Suprapubic skin (tissue), 4 donors: ENCODE results near the gene RGS7. TPM values are rescaled to one million over a fixed set of nuclear protein-coding genes. Genes with fewer than 3 reads are reported as not detected.

Experiments used
- DNase-seq, 2 donors: peaks; one replicate each; pipeline ENCODE4 v3.0.0-alpha.2; 2019; ENCODE audit warnings: low spot score in 2 of 2
- H3K27ac ChIP-seq: fragments of 200-600 bp; sonication (generic); one replicate; pipeline ENCODE4 v1.5.1; 2019
- H3K27me3 ChIP-seq: fragments of 200-600 bp; sonication (generic); one replicate; pipeline ENCODE4 v1.5.1; 2019
- H3K36me3 ChIP-seq: fragments of 200-600 bp; sonication (generic); one replicate; pipeline ENCODE4 v1.5.1; 2019
- H3K4me1 ChIP-seq: fragments of 200-600 bp; sonication (generic); one replicate; pipeline ENCODE4 v1.5.1; 2019
- H3K4me3 ChIP-seq: fragments of 200-600 bp; sonication (generic); one replicate; pipeline ENCODE4 v1.5.1; 2019; ENCODE audit warnings: mild to moderate bottlenecking
- H3K9me3 ChIP-seq: fragments of 200-600 bp; sonication (generic); one replicate; pipeline ENCODE4 v1.5.1; 2019
- EP300 ChIP-seq: sonication (generic); formaldehyde crosslinking; IDR thresholded peaks from one replicate; pipeline ENCODE4 v1.6.1; 2017; ENCODE audit warnings: antibody characterized with exemption
- POLR2A ChIP-seq, 2 donors: fragments of 450-650 bp; IDR thresholded peaks; one replicate each; pipeline ENCODE4 v1.6.1; 2017; ENCODE audit warnings: antibody characterized with exemption in 2 of 2, mild to moderate bottlenecking in 2 of 2, moderate library complexity in 2 of 2
- POLR2AphosphoS5 ChIP-seq, 3 donors: sonication (generic); formaldehyde crosslinking; IDR thresholded peaks; one replicate each; pipeline ENCODE4 v1.6.1; 2017; ENCODE audit warnings: antibody characterized with exemption in 3 of 3
- WGBS: methylation state at CpG from one replicate; pipeline ENCODE4 v1.1.5; 2018; 5-methylcytosine and 5-hydroxymethylcytosine counted together
- total RNA-seq, 4 donors: library from RNA; depleted of rRNA; stranded (reverse); fragments of >200 nt; gene quantifications; one replicate each; pipeline ENCODE4 v1.1.0, GENCODE V29; 2016
- TF ChIP-seq, protein P1 (sequence below), 2 donors: fragments of 200-600 bp in 1 of 2; fragments of 450-650 bp in 1 of 2; sonication (generic) in 1 of 2; IDR thresholded peaks; one replicate each; pipeline ENCODE4 v1.5.1; 2016 to 2019; ENCODE audit warnings: antibody characterized with exemption in 2 of 2, mild to moderate bottlenecking in 1 of 2, moderate library complexity in 1 of 2

Gene RGS7
- total RNA-seq, 4 donors from 2014 or later = not detected

DNA sequence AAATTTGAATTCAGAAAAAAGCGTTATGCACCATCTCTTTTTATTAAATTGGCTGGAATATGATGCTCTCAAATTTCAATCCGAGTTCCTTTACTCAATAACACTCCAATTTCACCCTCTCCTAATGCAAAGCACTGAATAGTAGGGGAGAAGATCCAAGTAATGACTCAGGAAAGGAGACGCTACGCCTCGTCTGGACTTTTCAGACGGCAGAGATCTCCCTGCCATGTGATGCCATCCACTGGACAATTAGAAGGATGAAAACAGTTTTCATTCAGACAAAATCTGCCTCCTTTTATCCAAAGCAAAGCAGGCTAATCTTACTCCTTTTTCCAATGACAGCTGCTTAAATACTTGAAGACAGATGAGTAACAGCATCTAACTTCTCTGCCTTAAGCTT, 502.6 kb downstream of the RGS7 start:
- DNase-seq = no peak
- no peaks in the 10 kb centered on the region for H3K9me3 ChIP-seq
- WGBS = 49% methylated on average over 6 of the region's 6 CpGs
- no peaks in the 10 kb centered on the region for H3K4me1 ChIP-seq
- TF ChIP-seq POLR2AphosphoS5 (IDR thresholded peaks at IDR 0.05) (no peak), POLR2A (IDR thresholded peaks at IDR 0.05) (no peak), EP300 (no peak)
- TF ChIP-seq, protein P1, sequence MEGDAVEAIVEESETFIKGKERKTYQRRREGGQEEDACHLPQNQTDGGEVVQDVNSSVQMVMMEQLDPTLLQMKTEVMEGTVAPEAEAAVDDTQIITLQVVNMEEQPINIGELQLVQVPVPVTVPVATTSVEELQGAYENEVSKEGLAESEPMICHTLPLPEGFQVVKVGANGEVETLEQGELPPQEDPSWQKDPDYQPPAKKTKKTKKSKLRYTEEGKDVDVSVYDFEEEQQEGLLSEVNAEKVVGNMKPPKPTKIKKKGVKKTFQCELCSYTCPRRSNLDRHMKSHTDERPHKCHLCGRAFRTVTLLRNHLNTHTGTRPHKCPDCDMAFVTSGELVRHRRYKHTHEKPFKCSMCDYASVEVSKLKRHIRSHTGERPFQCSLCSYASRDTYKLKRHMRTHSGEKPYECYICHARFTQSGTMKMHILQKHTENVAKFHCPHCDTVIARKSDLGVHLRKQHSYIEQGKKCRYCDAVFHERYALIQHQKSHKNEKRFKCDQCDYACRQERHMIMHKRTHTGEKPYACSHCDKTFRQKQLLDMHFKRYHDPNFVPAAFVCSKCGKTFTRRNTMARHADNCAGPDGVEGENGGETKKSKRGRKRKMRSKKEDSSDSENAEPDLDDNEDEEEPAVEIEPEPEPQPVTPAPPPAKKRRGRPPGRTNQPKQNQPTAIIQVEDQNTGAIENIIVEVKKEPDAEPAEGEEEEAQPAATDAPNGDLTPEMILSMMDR (IDR thresholded peaks at IDR 0.05) = no peak
- no peaks in the 10 kb centered on the region for H3K36me3 ChIP-seq
- no peaks in the 10 kb centered on the region for H3K27me3 ChIP-seq
- H3K27ac ChIP-seq = no peak overlapping the region
- H3K4me3 ChIP-seq = no peak overlapping the region

DNA sequence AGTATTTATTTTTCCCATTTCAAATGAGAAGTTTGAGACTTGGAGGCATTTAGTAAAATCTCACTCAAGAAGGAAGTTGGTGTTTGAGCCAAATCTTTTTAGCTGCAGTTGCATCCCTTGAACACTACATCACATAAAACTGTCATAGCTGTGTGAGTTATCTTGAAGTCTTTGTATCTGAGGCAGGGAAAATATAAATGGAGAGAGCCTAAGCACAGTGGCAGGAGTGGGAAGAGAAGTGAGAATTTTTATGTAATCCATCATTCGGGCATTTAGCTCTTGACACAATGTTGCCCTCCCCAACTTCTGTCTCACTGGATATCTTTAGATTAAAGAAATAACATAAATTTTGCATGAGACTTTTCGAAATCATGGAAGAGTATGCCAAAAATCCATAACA, 509.7 kb downstream of the RGS7 start:
- no peaks in the 10 kb centered on the region for H3K9me3 ChIP-seq
- H3K36me3 ChIP-seq = no peaks in the 10 kb centered on the region
- DNase-seq = no peak
- H3K27ac ChIP-seq = no peak overlapping the region
- no peak overlapping the region for H3K4me3 ChIP-seq
- no peaks in the 10 kb centered on the region for H3K4me1 ChIP-seq
- TF ChIP-seq EP300 (no peak), POLR2AphosphoS5 (IDR thresholded peaks at IDR 0.05) (no peak), POLR2A (IDR thresholded peaks at IDR 0.05) (no peak)
- TF ChIP-seq, protein P1 (IDR thresholded peaks at IDR 0.05) = no peak
- 78% methylated on average over 2 of the region's 2 CpGs for WGBS
- H3K27me3 ChIP-seq = no peaks in the 10 kb centered on the region

DNA sequence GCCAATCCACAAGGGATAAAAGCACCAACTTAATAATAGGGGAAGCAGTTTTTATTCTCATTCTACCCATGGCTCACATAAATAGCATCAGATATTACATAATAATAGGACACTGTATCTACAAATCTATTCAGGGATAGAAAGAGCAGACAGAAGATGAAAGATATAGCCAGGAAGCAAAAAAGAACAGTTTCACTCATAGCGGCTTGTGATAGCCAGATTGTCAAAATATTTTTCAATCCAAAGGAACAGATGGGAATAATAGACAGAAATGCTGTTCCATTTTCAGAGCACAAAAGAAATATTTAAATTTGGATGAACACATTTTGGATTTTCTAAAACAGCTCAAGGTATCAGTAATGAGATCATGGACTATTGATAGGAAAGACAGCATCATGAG, 512.5 kb downstream of the RGS7 start:
- WGBS = 70% methylated on average over 1 of the region's 1 CpG
- H3K27me3 ChIP-seq = no peaks in the 10 kb centered on the region
- no peaks in the 10 kb centered on the region for H3K9me3 ChIP-seq
- H3K4me3 ChIP-seq = no peak overlapping the region
- no peaks in the 10 kb centered on the region for H3K36me3 ChIP-seq
- no peak for DNase-seq
- TF ChIP-seq, protein P1 (IDR thresholded peaks at IDR 0.05) = no peak
- TF ChIP-seq EP300 (no peak), POLR2A (IDR thresholded peaks at IDR 0.05) (no peak), POLR2AphosphoS5 (IDR thresholded peaks at IDR 0.05) (no peak)
- no peak overlapping the region for H3K27ac ChIP-seq
- H3K4me1 ChIP-seq = no peaks in the 10 kb centered on the region

DNA sequence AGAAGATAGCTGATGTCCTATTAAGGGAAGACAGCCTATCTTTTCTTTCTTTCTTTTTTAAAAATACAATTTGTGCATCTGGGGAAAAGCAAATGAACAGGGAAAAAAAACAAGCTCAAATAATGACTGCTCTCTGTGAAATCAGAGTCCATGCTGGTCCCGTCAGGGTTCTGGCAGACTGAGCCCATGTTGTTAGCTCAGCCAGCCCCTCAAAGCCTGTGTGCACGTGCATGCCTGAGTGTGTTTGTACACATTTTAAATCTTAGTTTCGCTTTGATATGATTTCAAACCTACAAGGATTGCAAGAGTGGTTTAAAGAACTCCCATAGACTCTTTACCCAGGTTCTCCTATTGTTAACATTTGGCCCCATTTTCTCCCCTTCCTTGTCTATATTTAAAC, 513.2 kb downstream of the RGS7 start:
- Histone ChIP-seq H3K9me3 (no peaks in the 10 kb centered on the region), H3K27ac (no peak overlapping the region), H3K4me3 (no peak overlapping the region), H3K27me3 (no peaks in the 10 kb centered on the region), H3K4me1 (no peaks in the 10 kb centered on the region), H3K36me3 (no peaks in the 10 kb centered on the region)
- TF ChIP-seq EP300 (no peak), POLR2A (IDR thresholded peaks at IDR 0.05) (no peak), POLR2AphosphoS5 (IDR thresholded peaks at IDR 0.05) (no peak)
- TF ChIP-seq, protein P1 (IDR thresholded peaks at IDR 0.05) = no peak
- WGBS = 25% methylated on average over 3 of the region's 3 CpGs
- DNase-seq = no peak

DNA sequence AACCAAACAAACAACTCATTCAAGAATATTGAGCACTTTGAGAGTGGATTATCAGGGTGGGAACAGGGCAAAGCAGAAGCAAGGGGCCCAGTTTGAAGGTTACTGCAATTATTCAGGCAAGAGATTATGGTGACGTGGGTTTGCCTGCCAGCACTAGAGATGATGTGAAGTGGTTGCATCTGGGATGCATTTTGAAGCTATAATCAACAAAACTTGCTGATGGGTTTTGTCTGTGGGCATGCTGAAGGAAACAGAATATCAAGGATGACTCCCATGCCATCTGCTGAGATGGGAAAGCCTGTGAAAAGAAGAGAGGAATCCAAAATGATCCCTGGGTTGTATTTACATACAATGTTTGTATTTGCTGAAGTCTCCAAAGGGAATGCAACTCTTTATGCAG, 520.7 kb downstream of the RGS7 start:
- TF ChIP-seq, protein P1 (IDR thresholded peaks at IDR 0.05) = no peak
- no peak for TF ChIP-seq POLR2AphosphoS5 (IDR thresholded peaks at IDR 0.05)
- TF ChIP-seq EP300 = no peak
- no peak for TF ChIP-seq POLR2A (IDR thresholded peaks at IDR 0.05)
- no peaks in the 10 kb centered on the region for H3K36me3 ChIP-seq
- H3K27me3 ChIP-seq = no peaks in the 10 kb centered on the region
- WGBS = 52% methylated on average over 1 of the region's 1 CpG
- H3K9me3 ChIP-seq = peaks cover 4% of the 10 kb centered on the region
- DNase-seq = no peak
- H3K4me3 ChIP-seq = no peak overlapping the region
- H3K27ac ChIP-seq = no peak overlapping the region
- H3K4me1 ChIP-seq = no peaks in the 10 kb centered on the region
